K562 (cell line): Measurements from ENCODE around the gene TGFB2. TPM values are rescaled to one million over a fixed set of nuclear protein-coding genes. Genes with fewer than 3 reads are reported as not detected.
A peak's percentile ranks its signal among the peaks of the same experiment; 100 is the strongest.

Source experiments
- ARNT ChIP-seq, 2 experiments: fragments of 450-650 bp; IDR thresholded peaks; 2 replicates each; pipeline ENCODE4 v1.6.1; 2016; ENCODE audit warnings: mild to moderate bottlenecking in 1 of 2
- EP400 ChIP-seq: fragments of 450-650 bp; IDR thresholded peaks from 2 replicates; pipeline ENCODE4 v1.6.1; 2017; ENCODE audit warnings: antibody characterized with exemption, mild to moderate bottlenecking, moderate library complexity
- ESRRB ChIP-seq: fragments of 250-450 bp; sonication (Bioruptor Pico); IDR thresholded peaks from 2 replicates; pipeline ENCODE4 v1.5.0; 2020; ENCODE audit warnings: mild to moderate bottlenecking, moderate library complexity, borderline replicate concordance
- ETV5 ChIP-seq: sonication (generic); formaldehyde crosslinking; IDR thresholded peaks from 2 replicates; pipeline ENCODE4 v1.4.0; 2020; ENCODE audit warnings: low read depth, mild to moderate bottlenecking, missing genetic modification reagents
- FOXJ3 ChIP-seq: sonication (generic); formaldehyde crosslinking; IDR thresholded peaks from 2 replicates; pipeline ENCODE4 v1.4.0; 2020; ENCODE audit warnings: mild to moderate bottlenecking, missing genetic modification reagents
- POLR3A ChIP-seq: IDR thresholded peaks from 2 replicates; pipeline ENCODE4 v1.6.1; 2011; ENCODE audit warnings: borderline replicate concordance, mild to moderate bottlenecking, moderate library complexity; ENCODE audit not compliant: insufficient read length, insufficient read depth; ENCODE audit errors: extremely low read depth
- RBM22 ChIP-seq: fragments of 200-400 bp; formaldehyde crosslinking; IDR thresholded peaks from 2 replicates; pipeline ENCODE4 v1.6.1; 2018; ENCODE audit warnings: low read length, low read depth; ENCODE audit not compliant: poor library complexity, severe bottlenecking
- STAG1 ChIP-seq: sonication (generic); formaldehyde crosslinking; IDR thresholded peaks from 2 replicates; pipeline ENCODE4 v1.5.0; 2020; ENCODE audit warnings: missing genetic modification reagents, borderline replicate concordance
- TBP ChIP-seq: optimal IDR thresholded peaks from 2 replicates; pipeline ENCODE3; 2011; ENCODE audit warnings: low read depth, low read length, improper control_type of control experiment
- ZFP36 ChIP-seq: fragments of 150-350 bp; IDR thresholded peaks from 2 replicates; pipeline ENCODE4 v1.6.1; 2018; ENCODE audit warnings: low read length, low read depth; ENCODE audit not compliant: partially characterized antibody
- polyA plus RNA-seq, 8 experiments: library from polyadenylated mRNA; depleted of rRNA in 4 of 8; stranded (reverse) in 5 of 8; unstranded in 3 of 8; fragments of >200 nt; fragmentation: Nextera tagmentation in 2 of 8; fragmentation: Illumina TruSeq in 1 of 8; extraction: Ambion mirVana in 2 of 8; extraction: Trizol in 1 of 8; gene quantifications; 2 replicates each; pipeline versions ENCODE4 v1.2.1 to v1.2.3, GENCODE V29; 2011 to 2014; ENCODE audit warnings: inconsistent platforms in 1 of 8, missing spikeins in 1 of 8
- total RNA-seq, 7 experiments: library from RNA; depleted of rRNA in 6 of 7; stranded (reverse); fragments of >200 nt in 6 of 7; fragmentation: Illumina TruSeq in 2 of 7; extraction: Trizol in 2 of 7; gene quantifications; 2 replicates each; pipeline versions ENCODE4 v1.2.1 to v1.2.3, GENCODE V29; 2011 to 2021; ENCODE audit warnings: low replicate concordance in 1 of 7
- TF ChIP-seq, protein P1 (sequence below), 2 experiments: fragments of 250-450 bp in 1 of 2; fragments of 450-650 bp in 1 of 2; sonication (Bioruptor Pico) in 1 of 2; IDR thresholded peaks; 2 replicates each; pipeline versions ENCODE4 v1.6.1 to v1.8.0; 2016 to 2021; ENCODE audit warnings: mild to moderate bottlenecking in 2 of 2, moderate library complexity in 2 of 2, missing compliant biosample characterization in 1 of 2, missing genetic modification characterization in 1 of 2
- TF ChIP-seq, protein P2 (sequence below): fragments of 450-650 bp; formaldehyde crosslinking; IDR thresholded peaks from 2 replicates; pipeline ENCODE4 v1.4.0; 2020; ENCODE audit warnings: mild to moderate bottlenecking, moderate library complexity
- TF ChIP-seq, protein P3 (sequence below): fragments of 450-650 bp; IDR thresholded peaks from 2 replicates; pipeline ENCODE4 v1.6.1; 2017; ENCODE audit warnings: antibody characterized with exemption
- TF ChIP-seq, protein P4 (sequence below): fragments of 450-650 bp; IDR thresholded peaks from 2 replicates; pipeline ENCODE4 v1.6.1; 2018; ENCODE audit warnings: mild to moderate bottlenecking, low read depth; ENCODE audit not compliant: partially characterized antibody
- TF ChIP-seq, protein P5 (sequence below): fragments of 250-450 bp; sonication (Bioruptor Pico); IDR thresholded peaks from 2 replicates; pipeline ENCODE4 v1.5.0; 2020; ENCODE audit warnings: mild to moderate bottlenecking
- TF ChIP-seq, protein P6 (sequence below), 2 experiments: fragments of 200-800 bp in 1 of 2; sonication (Bioruptor generic) in 1 of 2; sonication (generic) in 1 of 2; formaldehyde crosslinking in 1 of 2; IDR thresholded peaks in 1 of 2; conservative IDR thresholded peaks in 1 of 2; 2 replicates each; pipeline versions ENCODE4 v1.5.0 to v1.6.1; 2016 to 2020; ENCODE audit warnings: missing compliant biosample characterization in 1 of 2, missing genetic modification characterization in 1 of 2, missing genetic modification reagents in 1 of 2
- TF ChIP-seq, protein P7 (sequence below): sonication (generic); formaldehyde crosslinking; IDR thresholded peaks from 2 replicates; pipeline ENCODE4 v1.9.0; 2022; ENCODE audit warnings: mild to moderate bottlenecking, missing genetic modification reagents

The TGFB2 gene
- total and polyA plus RNA-seq, 9 of the 15 experiments (the other 6 are each of a cell fraction or from before 2014, with no cell fraction given) = 0.03 to 0.41 (median 0.11) TPM; not detected in 3

DNA sequence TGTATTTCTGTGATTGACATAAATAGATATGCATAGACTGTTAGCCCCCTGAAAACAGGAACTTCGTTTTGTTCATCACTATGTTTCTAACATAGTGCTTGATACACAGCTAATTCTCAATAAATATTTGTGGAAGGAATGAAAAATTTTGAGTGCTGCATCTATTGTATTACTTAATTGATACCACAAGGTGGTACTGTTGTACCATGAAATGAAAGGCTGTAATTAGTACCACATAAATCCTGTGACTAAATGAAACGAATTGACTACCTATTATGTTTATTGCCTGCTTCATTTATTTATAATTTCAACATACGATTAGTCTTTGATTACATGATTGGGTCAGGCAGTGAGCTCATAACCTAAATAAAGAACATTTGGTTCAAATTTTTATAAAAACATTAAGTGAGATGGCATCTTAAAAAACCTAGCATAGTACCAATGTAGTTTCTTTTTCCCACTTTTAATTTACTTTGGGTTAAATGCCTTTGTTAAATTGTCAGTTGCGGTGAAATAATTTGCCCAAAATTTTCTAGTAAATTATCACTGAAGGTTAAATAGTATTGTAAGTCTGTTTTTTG, 15.0 kb upstream of the TGFB2 start (continued):
- TF ChIP-seq ZFP36 (no peak), TBP (no peak), EP400 (no peak), ARNT (IDR thresholded peaks at IDR 0.05) (no peak), RBM22 (no peak), FOXJ3 (no peak), ESRRB (CRISPR knock-in tag) (no peak), ETV5 (CRISPR knock-in tag) (no peak), POLR3A (no peak), STAG1 (CRISPR knock-in tag) (no peak)
- TF ChIP-seq, protein P1, sequence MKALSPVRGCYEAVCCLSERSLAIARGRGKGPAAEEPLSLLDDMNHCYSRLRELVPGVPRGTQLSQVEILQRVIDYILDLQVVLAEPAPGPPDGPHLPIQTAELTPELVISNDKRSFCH (CRISPR knock-in tag; IDR thresholded peaks at IDR 0.05) = no peak
- TF ChIP-seq, protein P1 (tag; IDR thresholded peaks at IDR 0.05) = no peak
- TF ChIP-seq, protein P2, sequence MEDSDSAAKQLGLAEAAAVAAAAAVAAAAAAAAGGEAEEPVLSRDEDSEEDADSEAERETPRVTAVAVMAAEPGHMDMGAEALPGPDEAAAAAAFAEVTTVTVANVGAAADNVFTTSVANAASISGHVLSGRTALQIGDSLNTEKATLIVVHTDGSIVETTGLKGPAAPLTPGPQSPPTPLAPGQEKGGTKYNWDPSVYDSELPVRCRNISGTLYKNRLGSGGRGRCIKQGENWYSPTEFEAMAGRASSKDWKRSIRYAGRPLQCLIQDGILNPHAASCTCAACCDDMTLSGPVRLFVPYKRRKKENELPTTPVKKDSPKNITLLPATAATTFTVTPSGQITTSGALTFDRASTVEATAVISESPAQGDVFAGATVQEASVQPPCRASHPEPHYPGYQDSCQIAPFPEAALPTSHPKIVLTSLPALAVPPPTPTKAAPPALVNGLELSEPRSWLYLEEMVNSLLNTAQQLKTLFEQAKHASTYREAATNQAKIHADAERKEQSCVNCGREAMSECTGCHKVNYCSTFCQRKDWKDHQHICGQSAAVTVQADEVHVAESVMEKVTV (CRISPR knock-in tag) = peak; percentile 72
- TF ChIP-seq, protein P3, sequence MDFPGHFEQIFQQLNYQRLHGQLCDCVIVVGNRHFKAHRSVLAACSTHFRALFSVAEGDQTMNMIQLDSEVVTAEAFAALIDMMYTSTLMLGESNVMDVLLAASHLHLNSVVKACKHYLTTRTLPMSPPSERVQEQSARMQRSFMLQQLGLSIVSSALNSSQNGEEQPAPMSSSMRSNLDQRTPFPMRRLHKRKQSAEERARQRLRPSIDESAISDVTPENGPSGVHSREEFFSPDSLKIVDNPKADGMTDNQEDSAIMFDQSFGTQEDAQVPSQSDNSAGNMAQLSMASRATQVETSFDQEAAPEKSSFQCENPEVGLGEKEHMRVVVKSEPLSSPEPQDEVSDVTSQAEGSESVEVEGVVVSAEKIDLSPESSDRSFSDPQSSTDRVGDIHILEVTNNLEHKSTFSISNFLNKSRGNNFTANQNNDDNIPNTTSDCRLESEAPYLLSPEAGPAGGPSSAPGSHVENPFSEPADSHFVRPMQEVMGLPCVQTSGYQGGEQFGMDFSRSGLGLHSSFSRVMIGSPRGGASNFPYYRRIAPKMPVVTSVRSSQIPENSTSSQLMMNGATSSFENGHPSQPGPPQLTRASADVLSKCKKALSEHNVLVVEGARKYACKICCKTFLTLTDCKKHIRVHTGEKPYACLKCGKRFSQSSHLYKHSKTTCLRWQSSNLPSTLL = no peak
- TF ChIP-seq, protein P4, sequence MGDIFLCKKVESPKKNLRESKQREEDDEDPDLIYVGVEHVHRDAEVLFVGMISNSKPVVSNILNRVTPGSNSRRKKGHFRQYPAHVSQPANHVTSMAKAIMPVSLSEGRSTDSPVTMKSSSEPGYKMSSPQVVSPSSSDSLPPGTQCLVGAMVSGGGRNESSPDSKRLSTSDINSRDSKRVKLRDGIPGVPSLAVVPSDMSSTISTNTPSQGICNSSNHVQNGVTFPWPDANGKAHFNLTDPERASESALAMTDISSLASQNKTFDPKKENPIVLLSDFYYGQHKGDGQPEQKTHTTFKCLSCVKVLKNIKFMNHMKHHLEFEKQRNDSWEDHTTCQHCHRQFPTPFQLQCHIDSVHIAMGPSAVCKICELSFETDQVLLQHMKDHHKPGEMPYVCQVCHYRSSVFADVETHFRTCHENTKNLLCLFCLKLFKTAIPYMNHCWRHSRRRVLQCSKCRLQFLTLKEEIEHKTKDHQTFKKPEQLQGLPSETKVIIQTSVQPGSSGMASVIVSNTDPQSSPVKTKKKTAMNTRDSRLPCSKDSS = no peak
- TF ChIP-seq, protein P5, sequence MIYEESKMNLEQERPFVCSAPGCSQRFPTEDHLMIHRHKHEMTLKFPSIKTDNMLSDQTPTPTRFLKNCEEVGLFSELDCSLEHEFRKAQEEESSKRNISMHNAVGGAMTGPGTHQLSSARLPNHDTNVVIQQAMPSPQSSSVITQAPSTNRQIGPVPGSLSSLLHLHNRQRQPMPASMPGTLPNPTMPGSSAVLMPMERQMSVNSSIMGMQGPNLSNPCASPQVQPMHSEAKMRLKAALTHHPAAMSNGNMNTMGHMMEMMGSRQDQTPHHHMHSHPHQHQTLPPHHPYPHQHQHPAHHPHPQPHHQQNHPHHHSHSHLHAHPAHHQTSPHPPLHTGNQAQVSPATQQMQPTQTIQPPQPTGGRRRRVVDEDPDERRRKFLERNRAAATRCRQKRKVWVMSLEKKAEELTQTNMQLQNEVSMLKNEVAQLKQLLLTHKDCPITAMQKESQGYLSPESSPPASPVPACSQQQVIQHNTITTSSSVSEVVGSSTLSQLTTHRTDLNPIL (CRISPR knock-in tag) = no peak
- TF ChIP-seq, protein P6, sequence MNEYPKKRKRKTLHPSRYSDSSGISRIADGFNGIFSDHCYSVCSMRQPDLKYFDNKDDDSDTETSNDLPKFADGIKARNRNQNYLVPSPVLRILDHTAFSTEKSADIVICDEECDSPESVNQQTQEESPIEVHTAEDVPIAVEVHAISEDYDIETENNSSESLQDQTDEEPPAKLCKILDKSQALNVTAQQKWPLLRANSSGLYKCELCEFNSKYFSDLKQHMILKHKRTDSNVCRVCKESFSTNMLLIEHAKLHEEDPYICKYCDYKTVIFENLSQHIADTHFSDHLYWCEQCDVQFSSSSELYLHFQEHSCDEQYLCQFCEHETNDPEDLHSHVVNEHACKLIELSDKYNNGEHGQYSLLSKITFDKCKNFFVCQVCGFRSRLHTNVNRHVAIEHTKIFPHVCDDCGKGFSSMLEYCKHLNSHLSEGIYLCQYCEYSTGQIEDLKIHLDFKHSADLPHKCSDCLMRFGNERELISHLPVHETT (CRISPR knock-in tag; conservative IDR thresholded peaks at IDR 0.05 in 1 of 2, IDR thresholded peaks at IDR 0.05 in 1 of 2) = no peak
- TF ChIP-seq, protein P7, sequence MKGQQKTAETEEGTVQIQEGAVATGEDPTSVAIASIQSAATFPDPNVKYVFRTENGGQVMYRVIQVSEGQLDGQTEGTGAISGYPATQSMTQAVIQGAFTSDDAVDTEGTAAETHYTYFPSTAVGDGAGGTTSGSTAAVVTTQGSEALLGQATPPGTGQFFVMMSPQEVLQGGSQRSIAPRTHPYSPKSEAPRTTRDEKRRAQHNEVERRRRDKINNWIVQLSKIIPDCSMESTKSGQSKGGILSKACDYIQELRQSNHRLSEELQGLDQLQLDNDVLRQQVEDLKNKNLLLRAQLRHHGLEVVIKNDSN (CRISPR knock-in tag) = no peak
